Keratinocyte (primary cell): ENCODE measurements around the gene HES2.
"Not testable (repeated sequence)": the region's sequence is repeated elsewhere in the genome, so short reads cannot be mapped to it uniquely, and the experiment has no call there.

ENCODE experiments used
- CTCF ChIP-seq, 3 experiments: IDR thresholded peaks in 1 of 3; conservative IDR thresholded peaks in 1 of 3; optimal IDR thresholded peaks in 1 of 3; 2 replicates in 2 of 3; 3 replicates in 1 of 3; pipeline versions ENCODE3 to v1.5.1; 2011; ENCODE audit warnings: low read length in 3 of 3, mild to moderate bottlenecking in 3 of 3, moderate library complexity in 2 of 3, control low read depth in 1 of 3, inconsistent platforms in 1 of 3; ENCODE audit not compliant: insufficient read depth in 2 of 3; ENCODE audit errors: extremely low read depth in 1 of 3
- EZH2 ChIP-seq: IDR thresholded peaks from one replicate; pipeline ENCODE4 v1.6.1; 2012; ENCODE audit warnings: inconsistent platforms, mild to moderate bottlenecking, low read length, moderate library complexity

- TF ChIP-seq CTCF (optimal IDR thresholded peaks at IDR 0.05 in 1 of 3, IDR thresholded peaks at IDR 0.05 in 1 of 3, conservative IDR thresholded peaks at IDR 0.05 in 1 of 3; ENCODE audit: extremely low read depth in 1 of 3, insufficient read depth in 2 of 3, low read length in 3 of 3); EZH2: not testable (repeated sequence)
These were observed 16.6 kb upstream of the HES2 start for GRCh38 chr1:6436277-6436676.
